ENCODE results near the gene DDX4.
"Not testable (repeated sequence)": the region's sequence is repeated elsewhere in the genome, so short reads cannot be mapped to it uniquely, and the experiment has no call there.

DDX4 gene

GRCh38 chr5:55712023-55712859, 25.6 kb upstream of the DDX4 start, which contains the start of gene SLC38A9:
SLC38A9 (minus strand) TSS chr5:55712324; CDS start chr5:55697958, 14,366 bp downstream.
- no peaks in the 10 kb centered on the region for H3K27me3 ChIP-seq (ENCODE audit: insufficient read depth, insufficient read length)
- TF ChIP-seq ZNF274 (IDR thresholded peaks at IDR 0.05; ENCODE audit: low read depth, low read length), result no peak
- no peak for TF ChIP-seq YY1 (IDR thresholded peaks at IDR 0.05; ENCODE audit: insufficient read depth, insufficient read length)
- TF ChIP-seq SUZ12 (IDR thresholded peaks at IDR 0.05; ENCODE audit: extremely low read depth, insufficient read depth, insufficient read length), result no peak
- peak within 1 kb of the TSS; percentile 83 for H3K9ac ChIP-seq (ENCODE audit: insufficient read length, low read depth)
- peak; percentile 92 for DNase-seq (ENCODE audit: low read depth, low spot score)
- H3K36me3 ChIP-seq (ENCODE audit: insufficient read depth, insufficient read length, low read length), result peaks cover 18% of the 10 kb centered on the region
- H3K4me1 ChIP-seq (ENCODE audit: insufficient read depth, insufficient read length), result no peaks in the 10 kb centered on the region
- peak within 1 kb of the TSS; percentile 89 for H3K4me3 ChIP-seq (ENCODE audit: insufficient read length, low read depth)
- H3K9me3 ChIP-seq (ENCODE audit: insufficient read depth, low read length), result no peaks in the 10 kb centered on the region

GRCh38 chr5:55713871-55714270, 24.0 kb upstream of the DDX4 start:
- H3K9me3 ChIP-seq (ENCODE audit: insufficient read depth, low read length), result no peaks in the 10 kb centered on the region
- no peak overlapping the region for H3K9ac ChIP-seq (ENCODE audit: insufficient read length, low read depth)
- peaks cover 5% of the 10 kb centered on the region for H3K36me3 ChIP-seq (ENCODE audit: insufficient read depth, insufficient read length, low read length)
- TF ChIP-seq ZNF274 (IDR thresholded peaks at IDR 0.05; ENCODE audit: low read depth, low read length) (no peak), SUZ12 (IDR thresholded peaks at IDR 0.05; ENCODE audit: extremely low read depth, insufficient read depth, insufficient read length) (no peak), YY1 (IDR thresholded peaks at IDR 0.05; ENCODE audit: insufficient read depth, insufficient read length) (no peak)
- H3K4me3 ChIP-seq (ENCODE audit: insufficient read length, low read depth), result no peak overlapping the region
- H3K27me3 ChIP-seq (ENCODE audit: insufficient read depth, insufficient read length), result no peaks in the 10 kb centered on the region
- no peak for DNase-seq (ENCODE audit: low read depth, low spot score)
- H3K4me1 ChIP-seq (ENCODE audit: insufficient read depth, insufficient read length), result no peaks in the 10 kb centered on the region

GRCh38 chr5:55714339-55714738, 23.5 kb upstream of the DDX4 start:
- no peak for TF ChIP-seq ZNF274 (IDR thresholded peaks at IDR 0.05; ENCODE audit: low read depth, low read length)
- no peak for TF ChIP-seq SUZ12 (IDR thresholded peaks at IDR 0.05; ENCODE audit: extremely low read depth, insufficient read depth, insufficient read length)
- no peak for TF ChIP-seq YY1 (IDR thresholded peaks at IDR 0.05; ENCODE audit: insufficient read depth, insufficient read length)
- H3K36me3 ChIP-seq (ENCODE audit: insufficient read depth, insufficient read length, low read length), result peaks cover 1% of the 10 kb centered on the region
- no peak for DNase-seq (ENCODE audit: low read depth, low spot score)
- H3K9me3 ChIP-seq (ENCODE audit: insufficient read depth, low read length), result no peaks in the 10 kb centered on the region
- H3K4me1 ChIP-seq (ENCODE audit: insufficient read depth, insufficient read length), result no peaks in the 10 kb centered on the region
- H3K9ac ChIP-seq (ENCODE audit: insufficient read length, low read depth), result no peak overlapping the region
- H3K4me3 ChIP-seq (ENCODE audit: insufficient read length, low read depth), result no peak overlapping the region
- no peaks in the 10 kb centered on the region for H3K27me3 ChIP-seq (ENCODE audit: insufficient read depth, insufficient read length)

GRCh38 chr5:55714749-55715148, 23.1 kb upstream of the DDX4 start:
- TF ChIP-seq ZNF274 (IDR thresholded peaks at IDR 0.05; ENCODE audit: low read depth, low read length), result no peak
- TF ChIP-seq YY1 (IDR thresholded peaks at IDR 0.05; ENCODE audit: insufficient read depth, insufficient read length), result no peak
- TF ChIP-seq SUZ12 (IDR thresholded peaks at IDR 0.05; ENCODE audit: extremely low read depth, insufficient read depth, insufficient read length), result no peak
- Histone ChIP-seq H3K4me3 (ENCODE audit: insufficient read length, low read depth) (no peak overlapping the region), H3K4me1 (ENCODE audit: insufficient read depth, insufficient read length) (no peaks in the 10 kb centered on the region), H3K27me3 (ENCODE audit: insufficient read depth, insufficient read length) (no peaks in the 10 kb centered on the region), H3K9ac (ENCODE audit: insufficient read length, low read depth) (no peak overlapping the region), H3K9me3 (ENCODE audit: insufficient read depth, low read length) (no peaks in the 10 kb centered on the region), H3K36me3 (ENCODE audit: insufficient read depth, insufficient read length, low read length) (no peaks in the 10 kb centered on the region)
- no peak for DNase-seq (ENCODE audit: low read depth, low spot score)

GRCh38 chr5:55715519-55716078, 22.3 kb upstream of the DDX4 start:
- Histone ChIP-seq H3K4me3 (ENCODE audit: insufficient read length, low read depth) (no peak overlapping the region), H3K36me3 (ENCODE audit: insufficient read depth, insufficient read length, low read length) (no peaks in the 10 kb centered on the region), H3K4me1 (ENCODE audit: insufficient read depth, insufficient read length) (no peaks in the 10 kb centered on the region), H3K9ac (ENCODE audit: insufficient read length, low read depth) (no peak overlapping the region), H3K9me3 (ENCODE audit: insufficient read depth, low read length) (no peaks in the 10 kb centered on the region), H3K27me3 (ENCODE audit: insufficient read depth, insufficient read length) (no peaks in the 10 kb centered on the region)
- TF ChIP-seq SUZ12 (IDR thresholded peaks at IDR 0.05; ENCODE audit: extremely low read depth, insufficient read depth, insufficient read length) (no peak), YY1 (IDR thresholded peaks at IDR 0.05; ENCODE audit: insufficient read depth, insufficient read length) (no peak), ZNF274 (IDR thresholded peaks at IDR 0.05; ENCODE audit: low read depth, low read length) (no peak)
- no peak for DNase-seq (ENCODE audit: low read depth, low spot score)

GRCh38 chr5:55719026-55719425, 18.8 kb upstream of the DDX4 start:
- not testable (repeated sequence) for H3K9me3 ChIP-seq (ENCODE audit: insufficient read depth, low read length); H3K4me3 ChIP-seq (ENCODE audit: insufficient read length, low read depth); DNase-seq (ENCODE audit: low read depth, low spot score); H3K4me1 ChIP-seq (ENCODE audit: insufficient read depth, insufficient read length); H3K36me3 ChIP-seq (ENCODE audit: insufficient read depth, insufficient read length, low read length); H3K27me3 ChIP-seq (ENCODE audit: insufficient read depth, insufficient read length); H3K9ac ChIP-seq (ENCODE audit: insufficient read length, low read depth)

- no peaks in the 10 kb centered on the region for H3K27me3 ChIP-seq (ENCODE audit: insufficient read depth, insufficient read length)
- TF ChIP-seq SUZ12 (IDR thresholded peaks at IDR 0.05; ENCODE audit: extremely low read depth, insufficient read depth, insufficient read length), result no peak
- no peak for TF ChIP-seq ZNF274 (IDR thresholded peaks at IDR 0.05; ENCODE audit: low read depth, low read length)
- no peak for TF ChIP-seq YY1 (IDR thresholded peaks at IDR 0.05; ENCODE audit: insufficient read depth, insufficient read length)
- H3K36me3 ChIP-seq (ENCODE audit: insufficient read depth, insufficient read length, low read length), result no peaks in the 10 kb centered on the region
- no peak for DNase-seq (ENCODE audit: low read depth, low spot score)
- no peak overlapping the region for H3K9ac ChIP-seq (ENCODE audit: insufficient read length, low read depth)
- H3K4me3 ChIP-seq (ENCODE audit: insufficient read length, low read depth), result no peak overlapping the region
- no peaks in the 10 kb centered on the region for H3K9me3 ChIP-seq (ENCODE audit: insufficient read depth, low read length)
- no peaks in the 10 kb centered on the region for H3K4me1 ChIP-seq (ENCODE audit: insufficient read depth, insufficient read length)
Measured at GRCh38 chr5:55720188-55720703, 17.6 kb upstream of the DDX4 start.

All from NT2/D1 (cell line).